Measurements from ENCODE around the gene TMEM37. TPM values are rescaled to one million over a fixed set of nuclear protein-coding genes. Genes with fewer than 3 reads are reported as not detected.

The TMEM37 gene
- total and polyA plus RNA-seq, 2 of the 13 experiments (the other 11 are each of a cell fraction or from before 2014, with no cell fraction given) = 37.7 to 115 TPM

- TF ChIP-seq EED (CRISPR knock-in tag; IDR thresholded peaks at IDR 0.05) = no peak; the same call in none of the 2 replicates
- TF ChIP-seq, protein P1, sequence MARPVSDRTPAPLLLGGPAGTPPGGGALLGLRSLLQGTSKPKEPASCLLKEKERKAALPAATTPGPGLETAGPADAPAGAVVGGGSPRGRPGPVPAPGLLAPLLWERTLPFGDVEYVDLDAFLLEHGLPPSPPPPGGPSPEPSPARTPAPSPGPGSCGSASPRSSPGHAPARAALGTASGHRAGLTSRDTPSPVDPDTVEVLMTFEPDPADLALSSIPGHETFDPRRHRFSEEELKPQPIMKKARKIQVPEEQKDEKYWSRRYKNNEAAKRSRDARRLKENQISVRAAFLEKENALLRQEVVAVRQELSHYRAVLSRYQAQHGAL (CRISPR knock-in tag; IDR thresholded peaks at IDR 0.05; ENCODE audit: not compliant biosample characterization) = no peak
- TF ChIP-seq CBX2 (IDR thresholded peaks at IDR 0.05; ENCODE audit: low read depth, low read length) = no peak
- no peak for TF ChIP-seq CBX2 (CRISPR knock-in tag; IDR thresholded peaks at IDR 0.05; ENCODE audit: low read depth)
- TF ChIP-seq NFE2L2 (IDR thresholded peaks at IDR 0.05; ENCODE audit: low read length) = peak; percentile 65
- TF ChIP-seq, protein P2, sequence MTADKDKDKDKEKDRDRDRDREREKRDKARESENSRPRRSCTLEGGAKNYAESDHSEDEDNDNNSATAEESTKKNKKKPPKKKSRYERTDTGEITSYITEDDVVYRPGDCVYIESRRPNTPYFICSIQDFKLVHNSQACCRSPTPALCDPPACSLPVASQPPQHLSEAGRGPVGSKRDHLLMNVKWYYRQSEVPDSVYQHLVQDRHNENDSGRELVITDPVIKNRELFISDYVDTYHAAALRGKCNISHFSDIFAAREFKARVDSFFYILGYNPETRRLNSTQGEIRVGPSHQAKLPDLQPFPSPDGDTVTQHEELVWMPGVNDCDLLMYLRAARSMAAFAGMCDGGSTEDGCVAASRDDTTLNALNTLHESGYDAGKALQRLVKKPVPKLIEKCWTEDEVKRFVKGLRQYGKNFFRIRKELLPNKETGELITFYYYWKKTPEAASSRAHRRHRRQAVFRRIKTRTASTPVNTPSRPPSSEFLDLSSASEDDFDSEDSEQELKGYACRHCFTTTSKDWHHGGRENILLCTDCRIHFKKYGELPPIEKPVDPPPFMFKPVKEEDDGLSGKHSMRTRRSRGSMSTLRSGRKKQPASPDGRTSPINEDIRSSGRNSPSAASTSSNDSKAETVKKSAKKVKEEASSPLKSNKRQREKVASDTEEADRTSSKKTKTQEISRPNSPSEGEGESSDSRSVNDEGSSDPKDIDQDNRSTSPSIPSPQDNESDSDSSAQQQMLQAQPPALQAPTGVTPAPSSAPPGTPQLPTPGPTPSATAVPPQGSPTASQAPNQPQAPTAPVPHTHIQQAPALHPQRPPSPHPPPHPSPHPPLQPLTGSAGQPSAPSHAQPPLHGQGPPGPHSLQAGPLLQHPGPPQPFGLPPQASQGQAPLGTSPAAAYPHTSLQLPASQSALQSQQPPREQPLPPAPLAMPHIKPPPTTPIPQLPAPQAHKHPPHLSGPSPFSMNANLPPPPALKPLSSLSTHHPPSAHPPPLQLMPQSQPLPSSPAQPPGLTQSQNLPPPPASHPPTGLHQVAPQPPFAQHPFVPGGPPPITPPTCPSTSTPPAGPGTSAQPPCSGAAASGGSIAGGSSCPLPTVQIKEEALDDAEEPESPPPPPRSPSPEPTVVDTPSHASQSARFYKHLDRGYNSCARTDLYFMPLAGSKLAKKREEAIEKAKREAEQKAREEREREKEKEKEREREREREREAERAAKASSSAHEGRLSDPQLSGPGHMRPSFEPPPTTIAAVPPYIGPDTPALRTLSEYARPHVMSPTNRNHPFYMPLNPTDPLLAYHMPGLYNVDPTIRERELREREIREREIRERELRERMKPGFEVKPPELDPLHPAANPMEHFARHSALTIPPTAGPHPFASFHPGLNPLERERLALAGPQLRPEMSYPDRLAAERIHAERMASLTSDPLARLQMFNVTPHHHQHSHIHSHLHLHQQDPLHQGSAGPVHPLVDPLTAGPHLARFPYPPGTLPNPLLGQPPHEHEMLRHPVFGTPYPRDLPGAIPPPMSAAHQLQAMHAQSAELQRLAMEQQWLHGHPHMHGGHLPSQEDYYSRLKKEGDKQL (CRISPR knock-in tag; IDR thresholded peaks at IDR 0.05; ENCODE audit: low read depth) = no peak; the same call in 1 of the 2 replicates
- TF ChIP-seq ZNF816 (CRISPR knock-in tag; IDR thresholded peaks at IDR 0.05; ENCODE audit: borderline replicate concordance) = peak; percentile 80; the same call in 1 of the 2 replicates
- no peak for TF ChIP-seq RAD51 (IDR thresholded peaks at IDR 0.05; ENCODE audit: borderline replicate concordance)
- TF ChIP-seq PAF1 (CRISPR knock-in tag; IDR thresholded peaks at IDR 0.05) = no peak
- no peak for TF ChIP-seq TCF12 (IDR thresholded peaks at IDR 0.05)
- peak; percentile 61; the same call in 1 of the 2 replicates for TF ChIP-seq TCF12 (CRISPR knock-in tag; IDR thresholded peaks at IDR 0.05)
- TF ChIP-seq, protein P3, sequence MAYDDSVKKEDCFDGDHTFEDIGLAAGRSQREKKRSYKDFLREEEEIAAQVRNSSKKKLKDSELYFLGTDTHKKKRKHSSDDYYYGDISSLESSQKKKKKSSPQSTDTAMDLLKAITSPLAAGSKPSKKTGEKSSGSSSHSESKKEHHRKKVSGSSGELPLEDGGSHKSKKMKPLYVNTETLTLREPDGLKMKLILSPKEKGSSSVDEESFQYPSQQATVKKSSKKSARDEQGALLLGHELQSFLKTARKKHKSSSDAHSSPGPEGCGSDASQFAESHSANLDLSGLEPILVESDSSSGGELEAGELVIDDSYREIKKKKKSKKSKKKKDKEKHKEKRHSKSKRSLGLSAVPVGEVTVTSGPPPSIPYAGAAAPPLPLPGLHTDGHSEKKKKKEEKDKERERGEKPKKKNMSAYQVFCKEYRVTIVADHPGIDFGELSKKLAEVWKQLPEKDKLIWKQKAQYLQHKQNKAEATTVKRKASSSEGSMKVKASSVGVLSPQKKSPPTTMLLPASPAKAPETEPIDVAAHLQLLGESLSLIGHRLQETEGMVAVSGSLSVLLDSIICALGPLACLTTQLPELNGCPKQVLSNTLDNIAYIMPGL (CRISPR knock-in tag; IDR thresholded peaks at IDR 0.05; ENCODE audit: borderline replicate concordance in 1 of 2, low read depth in 1 of 2) = peak; percentile 69 to 75; a peak in 3 of 4 replicates
- TF ChIP-seq ZFP36L1 (CRISPR knock-in tag; IDR thresholded peaks at IDR 0.05) = no peak; the same call in 1 of the 2 replicates
- no peak for TF ChIP-seq ZNF20 (CRISPR knock-in tag; IDR thresholded peaks at IDR 0.05)
- TF ChIP-seq MZF1 (CRISPR knock-in tag; IDR thresholded peaks at IDR 0.05; ENCODE audit: borderline replicate concordance) = peak; percentile 95; the same call in 1 of the 2 replicates
Measured at GRCh38 chr2:119431155-119431975, at the start of gene TMEM37 (continued).

Measured in HepG2 (cell line).